ENCODE results near the gene MAPK10. TPM values are rescaled to one million over a fixed set of nuclear protein-coding genes. Genes with fewer than 3 reads are reported as not detected.

The MAPK10 gene
- total and polyA plus RNA-seq, 2 donors (not counting 3 experiments of a cell fraction or from before 2014, with no cell fraction given): 0.17 TPM; not detected in 1

DNA sequence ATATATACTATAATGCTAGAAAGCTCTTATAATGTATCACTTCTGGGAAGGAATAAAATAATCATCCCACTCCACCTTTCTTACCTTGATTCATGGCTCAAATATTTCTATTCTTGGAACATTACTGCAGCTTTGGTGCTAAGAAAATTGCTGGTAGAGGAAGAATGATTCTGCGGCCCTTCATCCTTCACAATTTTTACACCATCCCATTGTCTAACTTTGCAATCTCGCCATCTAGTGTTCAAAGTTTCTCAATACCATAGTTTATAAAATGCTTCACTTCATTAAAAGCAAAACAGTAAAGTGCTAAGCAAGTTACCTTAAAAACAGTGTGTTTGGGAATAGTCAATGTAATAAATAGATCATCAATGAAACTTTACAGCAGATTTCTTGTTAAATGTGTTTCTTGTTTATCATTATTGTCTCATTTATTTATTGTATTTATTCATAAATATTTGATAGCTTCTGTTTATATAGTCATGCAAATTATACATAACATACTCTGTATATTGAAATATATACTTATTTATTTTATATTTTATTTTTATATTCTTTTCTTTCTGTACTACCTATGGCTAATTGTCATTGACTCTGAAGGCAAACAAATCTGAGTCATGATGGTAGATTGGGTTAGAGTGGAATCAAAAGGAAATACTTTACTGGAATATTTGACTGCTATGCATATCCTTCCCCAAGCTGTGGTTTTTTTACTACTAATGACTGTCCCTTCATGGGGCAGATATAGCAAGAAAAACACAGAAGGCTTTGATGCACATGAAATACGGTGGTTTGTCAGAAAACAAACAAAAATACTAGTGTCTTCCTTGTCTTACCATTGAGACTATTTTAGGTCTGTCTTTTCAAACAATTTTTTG, 390.7 kb downstream of the MAPK10 start:
- H4K20me1 ChIP-seq (replicated peaks; ENCODE audit: control insufficient read depth, extremely low read depth, insufficient read depth, low read length): no peaks in the 10 kb centered on the region
- ChIA-PET CTCF (interaction anchor here (0.6 to 6.0 kb wide), 38 partner anchors 9 to 885 kb away, joined by 3 to 176 read pairs (median 4); no protein-coding TSS in a partner anchor), POLR2A (interaction anchor here (0.5 kb wide), 1 partner anchor 180 kb away, joined by 5 read pairs; no protein-coding TSS in a partner anchor)
- H3K36me3 ChIP-seq (ENCODE audit: control insufficient read depth in 2 of 2, extremely low read depth in 1 of 2, insufficient read depth in 2 of 2, low read length in 2 of 2): peaks cover 0 to 6% of the 10 kb centered on the region in 2 experiments
- no peaks in the 10 kb centered on the region for H3K9me3 ChIP-seq (replicated peaks; ENCODE audit: control insufficient read depth, insufficient read depth, low read length)
- H3K9me1 ChIP-seq (replicated peaks; ENCODE audit: control insufficient read depth, extremely low read depth, insufficient read depth, low read length): no peaks in the 10 kb centered on the region
- no peak overlapping the region for H3K4me3 ChIP-seq (replicated peaks in 1 of 3; ENCODE audit: insufficient read depth in 1 of 3, low read depth in 1 of 3, low read length in 3 of 3)
- FAIRE-seq: peak; percentile 52
- no TSS peak for BruUV-seq (replicated peaks)
- peak overlapping the region; percentile 13 for H3K9ac ChIP-seq (replicated peaks; ENCODE audit: extremely low read depth, insufficient read depth, low read length)
- H3K27ac ChIP-seq (ENCODE audit: insufficient read depth, low read depth, low read length): peak overlapping the region; percentile 43
- peaks cover 79% of the 10 kb centered on the region for H3K79me2 ChIP-seq (ENCODE audit: control insufficient read depth, insufficient read depth, low read length)
- intact Hi-C loops (cut with micrococcal nuclease): loop anchor here (1.0 to 5.0 kb wide), 8 partner anchors 68 to 822 kb away; no protein-coding TSS in a partner anchor
- DNase-seq (ENCODE audit: low read depth, low spot score): peak; percentile 82
- no peak overlapping the region for H2AFZ ChIP-seq (ENCODE audit: low read depth, low read length)
- no peaks in the 10 kb centered on the region for H3K27me3 ChIP-seq (ENCODE audit: control insufficient read depth in 2 of 2, insufficient read depth in 2 of 2, low read length in 2 of 2)
- no peak overlapping the region for H3K4me2 ChIP-seq (ENCODE audit: insufficient read depth, low read length)
- H3K4me1 ChIP-seq (ENCODE audit: control insufficient read depth, extremely low read depth, insufficient read depth, low read length): peaks cover 52% of the 10 kb centered on the region
- dilution Hi-C loops (cut with MboI; ENCODE audit: extremely low pct_ligation_motif_present, low sequenced_read_pairs): no loop called here
- TF ChIP-seq FOS (IDR thresholded peaks at IDR 0.05; ENCODE audit: borderline replicate concordance, insufficient read depth, low read length) (peak; percentile 38), EZH2 (IDR thresholded peaks at IDR 0.05; ENCODE audit: borderline replicate concordance, low read depth, low read length, severe bottlenecking) (no peak), JUN (IDR thresholded peaks at IDR 0.05; ENCODE audit: borderline replicate concordance, insufficient read depth, insufficient read length, low read depth) (peak; percentile 45)
- TF ChIP-seq, protein P1, sequence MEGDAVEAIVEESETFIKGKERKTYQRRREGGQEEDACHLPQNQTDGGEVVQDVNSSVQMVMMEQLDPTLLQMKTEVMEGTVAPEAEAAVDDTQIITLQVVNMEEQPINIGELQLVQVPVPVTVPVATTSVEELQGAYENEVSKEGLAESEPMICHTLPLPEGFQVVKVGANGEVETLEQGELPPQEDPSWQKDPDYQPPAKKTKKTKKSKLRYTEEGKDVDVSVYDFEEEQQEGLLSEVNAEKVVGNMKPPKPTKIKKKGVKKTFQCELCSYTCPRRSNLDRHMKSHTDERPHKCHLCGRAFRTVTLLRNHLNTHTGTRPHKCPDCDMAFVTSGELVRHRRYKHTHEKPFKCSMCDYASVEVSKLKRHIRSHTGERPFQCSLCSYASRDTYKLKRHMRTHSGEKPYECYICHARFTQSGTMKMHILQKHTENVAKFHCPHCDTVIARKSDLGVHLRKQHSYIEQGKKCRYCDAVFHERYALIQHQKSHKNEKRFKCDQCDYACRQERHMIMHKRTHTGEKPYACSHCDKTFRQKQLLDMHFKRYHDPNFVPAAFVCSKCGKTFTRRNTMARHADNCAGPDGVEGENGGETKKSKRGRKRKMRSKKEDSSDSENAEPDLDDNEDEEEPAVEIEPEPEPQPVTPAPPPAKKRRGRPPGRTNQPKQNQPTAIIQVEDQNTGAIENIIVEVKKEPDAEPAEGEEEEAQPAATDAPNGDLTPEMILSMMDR (IDR thresholded peaks at IDR 0.05; ENCODE audit: extremely low read depth in 1 of 2, insufficient read depth in 1 of 2, low read depth in 1 of 2, low read length in 2 of 2): peak; percentile 16 to 38

All from endothelial cell of umbilical vein (primary cell).